ENCODE measurements around the gene KCNJ1. TPM values are rescaled to one million over a fixed set of nuclear protein-coding genes. Genes with fewer than 3 reads are reported as not detected.

The KCNJ1 gene
- total RNA-seq, 2 experiments from 2014 or later = not detected

- Mint-ChIP-seq H3K4me1 (ENCODE audit: low read depth) (no peaks in the 10 kb centered on the region), H3K27ac (no peak overlapping the region), H3K4me3 (no peak overlapping the region), H3K36me3 (ENCODE audit: low read depth) (no peaks in the 10 kb centered on the region), H3K9me3 (no peaks in the 10 kb centered on the region), H3K27me3 (peaks cover 1% of the 10 kb centered on the region)
- intact Hi-C loops (cut with micrococcal nuclease) = no loop called here
- ChIA-PET CTCF (interaction anchor here (0.8 to 7.5 kb wide), 9 partner anchors 9 to 825 kb away, joined by 3 to 57 read pairs (median 4); no protein-coding TSS in a partner anchor), POLR2A (no interaction called here)
- no peak for ATAC-seq
- no peak for TF ChIP-seq CTCF (IDR thresholded peaks at IDR 0.05)
- no peak for DNase-seq
Observed at GRCh38 chr11:128857341-128857740, 9.8 kb downstream of the KCNJ1 start.

GRCh38 chr11:128856241-128856640 is 10.9 kb downstream of the KCNJ1 start:
- no peak for DNase-seq
- H3K27me3 Mint-ChIP-seq = peaks cover 1% of the 10 kb centered on the region

GRCh38 chr11:128854841-128855240 is 12.3 kb downstream of the KCNJ1 start:
- no peak for TF ChIP-seq CTCF (IDR thresholded peaks at IDR 0.05)
- Mint-ChIP-seq H3K4me3 (no peak overlapping the region), H3K27ac (no peak overlapping the region), H3K4me1 (ENCODE audit: low read depth) (peaks cover 3% of the 10 kb centered on the region), H3K36me3 (ENCODE audit: low read depth) (no peaks in the 10 kb centered on the region), H3K27me3 (peaks cover 1% of the 10 kb centered on the region), H3K9me3 (no peaks in the 10 kb centered on the region)
- DNase-seq (no peak), ATAC-seq (no peak)
- POLR2A ChIA-PET = interaction anchor here (0.6 kb wide), 1 partner anchor 15 kb away, joined by 3 read pairs; no protein-coding TSS in a partner anchor
- CTCF ChIA-PET = interaction anchor here (0.7 to 7.5 kb wide), 4 partner anchors 9 to 696 kb away, joined by 3 to 57 read pairs (median 6); no protein-coding TSS in a partner anchor
- intact Hi-C loops (cut with micrococcal nuclease) = no loop called here

More at GRCh38 chr11:128856241-128856640, 10.9 kb downstream of the KCNJ1 start:
- Mint-ChIP-seq H3K4me1 (ENCODE audit: low read depth) (no peaks in the 10 kb centered on the region), H3K27ac (no peak overlapping the region), H3K4me3 (no peak overlapping the region), H3K36me3 (ENCODE audit: low read depth) (no peaks in the 10 kb centered on the region), H3K9me3 (no peaks in the 10 kb centered on the region)
- intact Hi-C loops (cut with micrococcal nuclease) = no loop called here
- ATAC-seq = no peak
- CTCF ChIA-PET = interaction anchor here (1.2 to 7.5 kb wide), 5 partner anchors 9 to 697 kb away, joined by 3 to 57 read pairs (median 8); no protein-coding TSS in a partner anchor
- POLR2A ChIA-PET = no interaction called here
- no peak for TF ChIP-seq CTCF (IDR thresholded peaks at IDR 0.05)

- peaks cover 6% of the 10 kb centered on the region for H3K4me1 Mint-ChIP-seq (ENCODE audit: low read depth)
- no peak for TF ChIP-seq CTCF (IDR thresholded peaks at IDR 0.05)
- H3K27ac Mint-ChIP-seq = no peak overlapping the region
- no peaks in the 10 kb centered on the region for H3K9me3 Mint-ChIP-seq
- DNase-seq (no peak), ATAC-seq (no peak)
- ChIA-PET CTCF (interaction anchor here (0.8 to 1.9 kb wide), 2 partner anchors 682 to 696 kb away, joined by 3 to 6 read pairs; no protein-coding TSS in a partner anchor), POLR2A (interaction anchor here (0.6 kb wide), 1 partner anchor 673 kb away, joined by 3 read pairs; no protein-coding TSS in a partner anchor)
- H3K4me3 Mint-ChIP-seq = no peak overlapping the region
- intact Hi-C loops (cut with micrococcal nuclease) = no loop called here
- H3K27me3 Mint-ChIP-seq = peaks cover 1% of the 10 kb centered on the region
- H3K36me3 Mint-ChIP-seq (ENCODE audit: low read depth) = no peaks in the 10 kb centered on the region
Observed at GRCh38 chr11:128853559-128853958, 13.5 kb downstream of the KCNJ1 start.

- ATAC-seq (no peak), DNase-seq (no peak)
- ChIA-PET POLR2A (no interaction called here), CTCF (interaction anchor here (1.0 to 1.9 kb wide), 3 partner anchors 33 to 695 kb away, joined by 5 to 10 read pairs (median 6); no protein-coding TSS in a partner anchor)
- no peaks in the 10 kb centered on the region for H3K36me3 Mint-ChIP-seq (ENCODE audit: low read depth)
- no peak overlapping the region for H3K4me3 Mint-ChIP-seq
- no peaks in the 10 kb centered on the region for H3K27me3 Mint-ChIP-seq
- H3K27ac Mint-ChIP-seq = no peak overlapping the region
- no peak for TF ChIP-seq CTCF (IDR thresholded peaks at IDR 0.05)
- H3K4me1 Mint-ChIP-seq (ENCODE audit: low read depth) = peaks cover 8% of the 10 kb centered on the region
- H3K9me3 Mint-ChIP-seq = no peaks in the 10 kb centered on the region
- intact Hi-C loops (cut with micrococcal nuclease) = no loop called here
Observed at GRCh38 chr11:128852327-128853023, 14.6 kb downstream of the KCNJ1 start.
